Activated CD4-positive, alpha-beta memory T cell treated with anti-CD3 and anti-CD28 coated beads, Interleukin-2, amount 10 ng/mL, durations not matched to agents 7 days and 5 days (primary cell): Measurements from ENCODE around the gene SORBS2. TPM values are rescaled to one million over a fixed set of nuclear protein-coding genes. Genes with fewer than 3 reads are reported as not detected.

Experiments used
- CTCF ChIA-PET: fragments of 350-600 bp; sonication (Branson Sonifier 250); formaldehyde crosslinking; loops from one replicate; lab custom pipeline; 2021; ENCODE audit warnings: antibody characterized with exemption, inconsistent platforms; lab: Charles Lee
- POLR2A ChIA-PET: fragments of 350-600 bp; sonication (Branson Sonifier 250); formaldehyde crosslinking; loops from one replicate; lab custom pipeline; 2021; ENCODE audit warnings: antibody characterized with exemption; lab: Charles Lee
- DNase-seq: peaks from one replicate; pipeline ENCODE4 v3.0.0-alpha.2; 2020
- H3K27ac Mint-ChIP-seq: one replicate; pipeline ENCODE4 v1.8.0; 2021; ENCODE audit warnings: mild to moderate bottlenecking, mixed read lengths
- H3K27me3 Mint-ChIP-seq: one replicate; pipeline ENCODE4 v1.8.0; 2021; ENCODE audit warnings: mixed read lengths
- H3K36me3 Mint-ChIP-seq: one replicate; pipeline ENCODE4 v1.8.0; 2021; ENCODE audit warnings: low read depth, mixed read lengths
- H3K4me1 Mint-ChIP-seq: one replicate; pipeline ENCODE4 v1.8.0; 2021; ENCODE audit warnings: mixed read lengths
- H3K4me3 Mint-ChIP-seq: one replicate; pipeline ENCODE4 v1.8.0; 2021; ENCODE audit warnings: mild to moderate bottlenecking, mixed read lengths
- H3K9me3 Mint-ChIP-seq: one replicate; pipeline ENCODE4 v1.8.0; 2021; ENCODE audit warnings: mixed read lengths
- total RNA-seq, 2 experiments: library from RNA; stranded (reverse); gene quantifications; one replicate each; pipeline ENCODE4 v1.2.3, GENCODE V29; 2021

SORBS2 gene
- total RNA-seq, 2 experiments from 2014 or later = not detected

- Mint-ChIP-seq H3K36me3 (no peaks in the 10 kb centered on the region), H3K4me3 (no peak overlapping the region), H3K4me1 (no peaks in the 10 kb centered on the region), H3K27me3 (peaks cover 2% of the 10 kb centered on the region), H3K9me3 (no peaks in the 10 kb centered on the region), H3K27ac (no peak overlapping the region)
- POLR2A ChIA-PET = no interaction called here
- CTCF ChIA-PET = no interaction called here
- DNase-seq = no peak
Observed at GRCh38 chr4:185743722-185744487, 68.1 kb downstream of the SORBS2 start.

DNA sequence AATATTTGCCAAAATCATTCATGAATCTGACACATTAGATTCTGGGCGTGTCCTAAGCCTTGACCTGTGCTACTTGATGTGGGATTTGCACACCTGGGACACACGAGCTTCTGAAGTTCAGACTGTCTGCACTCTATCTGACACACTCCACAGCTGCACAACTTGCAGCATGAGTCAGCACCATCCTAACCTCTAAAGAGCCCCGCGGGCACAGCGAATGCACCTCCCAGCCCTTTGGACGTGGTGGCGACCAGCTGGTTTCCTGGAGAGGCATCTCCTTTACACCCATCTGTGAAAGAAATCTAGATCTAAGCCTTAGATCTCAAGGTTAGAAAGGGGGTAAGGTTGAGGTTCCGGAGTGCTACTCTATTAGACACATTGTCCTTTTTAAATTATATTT is 69.2 kb downstream of the SORBS2 start:
- ChIA-PET POLR2A (no interaction called here), CTCF (no interaction called here)
- no peak overlapping the region for H3K4me3 Mint-ChIP-seq
- H3K9me3 Mint-ChIP-seq = no peaks in the 10 kb centered on the region
- no peak overlapping the region for H3K27ac Mint-ChIP-seq
- no peaks in the 10 kb centered on the region for H3K36me3 Mint-ChIP-seq
- no peak for DNase-seq
- peaks cover 2% of the 10 kb centered on the region for H3K27me3 Mint-ChIP-seq
- no peaks in the 10 kb centered on the region for H3K4me1 Mint-ChIP-seq

GRCh38 chr4:185741795-185742194 is 70.2 kb downstream of the SORBS2 start:
- no peaks in the 10 kb centered on the region for H3K4me1 Mint-ChIP-seq

GRCh38 chr4:185740471-185740873 is 71.5 kb downstream of the SORBS2 start:
- no peak overlapping the region for H3K4me3 Mint-ChIP-seq
- POLR2A ChIA-PET = no interaction called here
- CTCF ChIA-PET = no interaction called here
- H3K4me1 Mint-ChIP-seq = no peaks in the 10 kb centered on the region
- no peak overlapping the region for H3K27ac Mint-ChIP-seq
- no peaks in the 10 kb centered on the region for H3K36me3 Mint-ChIP-seq
- DNase-seq = no peak
- H3K27me3 Mint-ChIP-seq = peaks cover 2% of the 10 kb centered on the region
- no peaks in the 10 kb centered on the region for H3K9me3 Mint-ChIP-seq

More at GRCh38 chr4:185741795-185742194, 70.2 kb downstream of the SORBS2 start:
- peaks cover 2% of the 10 kb centered on the region for H3K27me3 Mint-ChIP-seq
- POLR2A ChIA-PET = no interaction called here
- CTCF ChIA-PET = no interaction called here
- no peak overlapping the region for H3K27ac Mint-ChIP-seq
- H3K9me3 Mint-ChIP-seq = no peaks in the 10 kb centered on the region
- no peaks in the 10 kb centered on the region for H3K36me3 Mint-ChIP-seq
- no peak overlapping the region for H3K4me3 Mint-ChIP-seq
- no peak for DNase-seq

DNA sequence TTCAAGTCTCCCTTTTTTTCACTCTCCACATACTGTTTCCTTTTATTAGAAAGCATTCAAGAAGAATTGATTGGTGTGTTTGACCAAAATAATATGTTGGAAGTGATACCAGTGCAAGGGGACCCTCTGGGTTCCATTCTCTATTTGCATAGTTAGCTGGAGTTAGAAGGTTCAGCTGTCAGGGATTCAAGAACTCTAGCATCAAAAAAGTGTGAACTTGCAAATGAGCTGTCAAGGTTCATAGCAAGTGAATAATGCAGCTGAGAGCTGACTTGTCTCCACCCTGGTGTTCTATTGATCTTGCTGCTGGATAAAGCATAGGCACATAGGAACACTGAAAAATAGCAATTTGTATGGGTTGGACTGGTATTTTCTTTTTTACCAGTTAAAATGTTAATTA is 73.2 kb downstream of the SORBS2 start:
- H3K4me1 Mint-ChIP-seq = peaks cover 2% of the 10 kb centered on the region
- H3K9me3 Mint-ChIP-seq = no peaks in the 10 kb centered on the region
- ChIA-PET CTCF (no interaction called here), POLR2A (no interaction called here)
- H3K36me3 Mint-ChIP-seq = no peaks in the 10 kb centered on the region
- no peak for DNase-seq
- no peak overlapping the region for H3K27ac Mint-ChIP-seq
- H3K27me3 Mint-ChIP-seq = peaks cover 2% of the 10 kb centered on the region
- H3K4me3 Mint-ChIP-seq = no peak overlapping the region

- peaks cover 2% of the 10 kb centered on the region for H3K27me3 Mint-ChIP-seq
- CTCF ChIA-PET = no interaction called here
Observed at GRCh38 chr4:185738038-185738552, 73.9 kb downstream of the SORBS2 start.

GRCh38 chr4:185737489-185738037 is 74.4 kb downstream of the SORBS2 start:
- Mint-ChIP-seq H3K27me3 (peaks cover 2% of the 10 kb centered on the region), H3K4me3 (no peak overlapping the region), H3K9me3 (no peaks in the 10 kb centered on the region), H3K27ac (no peak overlapping the region), H3K4me1 (peaks cover 2% of the 10 kb centered on the region), H3K36me3 (no peaks in the 10 kb centered on the region)
- DNase-seq = no peak
- CTCF ChIA-PET = no interaction called here
- POLR2A ChIA-PET = no interaction called here

More at GRCh38 chr4:185738038-185738552, 73.9 kb downstream of the SORBS2 start:
- Mint-ChIP-seq H3K9me3 (no peaks in the 10 kb centered on the region), H3K36me3 (no peaks in the 10 kb centered on the region), H3K4me3 (no peak overlapping the region), H3K27ac (no peak overlapping the region), H3K4me1 (peaks cover 2% of the 10 kb centered on the region)
- DNase-seq = no peak
- POLR2A ChIA-PET = no interaction called here

GRCh38 chr4:185736882-185737281 is 75.1 kb downstream of the SORBS2 start:
- Mint-ChIP-seq H3K27me3 (peaks cover 2% of the 10 kb centered on the region), H3K36me3 (no peaks in the 10 kb centered on the region), H3K4me1 (peaks cover 2% of the 10 kb centered on the region), H3K4me3 (no peak overlapping the region), H3K9me3 (no peaks in the 10 kb centered on the region), H3K27ac (no peak overlapping the region)
- ChIA-PET POLR2A (no interaction called here), CTCF (no interaction called here)
- no peak for DNase-seq

DNA sequence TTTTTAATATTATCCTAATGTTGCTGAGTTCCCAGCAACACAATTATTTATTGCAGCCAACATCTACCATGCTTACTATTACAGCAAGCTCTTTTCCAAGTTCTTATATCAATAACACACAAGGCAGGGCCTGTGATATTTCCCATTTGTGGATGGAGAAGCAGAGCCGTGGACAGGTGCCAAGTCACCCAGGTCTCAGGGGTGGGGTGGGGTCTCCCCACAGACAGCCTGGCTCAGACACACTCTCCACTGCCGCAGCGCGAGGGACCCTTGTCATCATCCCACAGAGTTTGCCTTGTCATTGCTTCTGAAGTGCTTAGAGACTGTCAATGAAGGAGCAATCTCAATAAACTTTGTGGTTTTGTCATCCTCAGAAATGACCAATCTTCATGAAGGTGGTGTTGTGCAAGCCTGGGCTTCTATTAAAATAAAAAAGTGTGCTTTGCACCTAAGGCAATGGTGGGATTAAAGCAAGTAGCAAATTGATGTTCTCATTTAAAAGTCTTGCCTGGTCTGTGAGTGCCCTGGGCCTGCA is 76.1 kb downstream of the SORBS2 start:
- H3K27me3 Mint-ChIP-seq = peaks cover 2% of the 10 kb centered on the region
- POLR2A ChIA-PET = no interaction called here
- CTCF ChIA-PET = no interaction called here
- DNase-seq = no peak
- H3K36me3 Mint-ChIP-seq = no peaks in the 10 kb centered on the region
- H3K9me3 Mint-ChIP-seq = no peaks in the 10 kb centered on the region
- peaks cover 2% of the 10 kb centered on the region for H3K4me1 Mint-ChIP-seq
- no peak overlapping the region for H3K4me3 Mint-ChIP-seq
- H3K27ac Mint-ChIP-seq = no peak overlapping the region

GRCh38 chr4:185734930-185735329 is 77.1 kb downstream of the SORBS2 start:
- CTCF ChIA-PET = interaction anchor here (1.1 kb wide), 1 partner anchor 303 kb away, joined by 3 read pairs; no protein-coding TSS in a partner anchor

DNA sequence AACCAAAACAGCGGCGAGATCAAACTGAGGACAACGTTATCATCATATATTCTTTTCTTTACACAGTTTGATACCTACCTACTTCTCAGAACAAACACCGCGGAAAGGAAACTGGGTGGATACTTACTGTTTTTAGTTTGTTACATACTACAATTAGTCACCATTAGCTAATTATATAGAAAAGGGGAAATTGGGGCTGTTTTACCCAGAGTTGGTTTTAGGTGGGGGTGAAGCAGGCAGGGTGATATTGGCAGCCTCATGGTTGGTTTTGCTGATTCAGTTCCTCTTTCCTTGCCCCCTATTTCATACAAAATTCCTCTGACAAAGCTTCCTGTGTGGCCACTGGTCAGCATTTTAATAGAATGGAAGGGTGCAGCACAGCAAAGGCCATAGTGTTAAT is 77.8 kb downstream of the SORBS2 start:
- no peak for DNase-seq
- H3K4me3 Mint-ChIP-seq = no peak overlapping the region
- ChIA-PET POLR2A (no interaction called here), CTCF (interaction anchor here (1.1 kb wide), 1 partner anchor 304 kb away, joined by 3 read pairs; no protein-coding TSS in a partner anchor)
- peaks cover 2% of the 10 kb centered on the region for H3K27me3 Mint-ChIP-seq
- peaks cover 2% of the 10 kb centered on the region for H3K4me1 Mint-ChIP-seq
- H3K27ac Mint-ChIP-seq = no peak overlapping the region
- H3K36me3 Mint-ChIP-seq = no peaks in the 10 kb centered on the region
- no peaks in the 10 kb centered on the region for H3K9me3 Mint-ChIP-seq

More at GRCh38 chr4:185734930-185735329, 77.1 kb downstream of the SORBS2 start:
- H3K4me1 Mint-ChIP-seq = peaks cover 2% of the 10 kb centered on the region
- no peak for DNase-seq
- peaks cover 2% of the 10 kb centered on the region for H3K27me3 Mint-ChIP-seq
- H3K27ac Mint-ChIP-seq = no peak overlapping the region
- H3K4me3 Mint-ChIP-seq = no peak overlapping the region
- H3K9me3 Mint-ChIP-seq = no peaks in the 10 kb centered on the region
- POLR2A ChIA-PET = no interaction called here
- H3K36me3 Mint-ChIP-seq = no peaks in the 10 kb centered on the region

GRCh38 chr4:185730849-185731608 is 81.0 kb downstream of the SORBS2 start:
- POLR2A ChIA-PET = no interaction called here
- CTCF ChIA-PET = no interaction called here
- H3K4me3 Mint-ChIP-seq = no peak overlapping the region
- H3K9me3 Mint-ChIP-seq = no peaks in the 10 kb centered on the region
- H3K27ac Mint-ChIP-seq = no peak overlapping the region
- DNase-seq = no peak
- H3K36me3 Mint-ChIP-seq = no peaks in the 10 kb centered on the region
- peaks cover 4% of the 10 kb centered on the region for H3K27me3 Mint-ChIP-seq
- peaks cover 2% of the 10 kb centered on the region for H3K4me1 Mint-ChIP-seq

DNA sequence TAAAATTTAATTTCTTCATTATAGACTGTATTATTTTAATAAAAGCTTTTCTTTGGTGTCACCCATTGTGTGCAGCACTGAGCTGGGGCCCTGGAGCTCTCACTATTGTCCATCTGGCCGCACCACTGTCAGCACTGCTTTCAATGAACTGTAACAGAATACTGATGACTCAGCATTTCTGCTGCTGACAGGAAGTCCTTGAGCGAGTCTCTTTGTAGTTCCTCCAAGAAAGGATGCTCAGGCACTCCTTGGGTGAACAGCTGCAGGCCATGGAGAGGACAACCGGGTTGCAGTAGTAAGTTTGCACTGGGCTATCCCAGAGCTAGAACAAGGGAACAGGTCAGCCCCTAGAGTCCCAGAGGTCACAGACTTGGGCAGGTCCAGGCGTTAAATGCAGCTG is 81.6 kb downstream of the SORBS2 start:
- Mint-ChIP-seq H3K36me3 (no peaks in the 10 kb centered on the region), H3K27me3 (peaks cover 4% of the 10 kb centered on the region), H3K27ac (no peak overlapping the region), H3K9me3 (no peaks in the 10 kb centered on the region), H3K4me3 (no peak overlapping the region), H3K4me1 (peaks cover 2% of the 10 kb centered on the region)
- no peak for DNase-seq
- CTCF ChIA-PET = no interaction called here
- POLR2A ChIA-PET = no interaction called here
